Left renal pelvis (tissue), 4 donors: ENCODE measurements around the gene ATP9A. TPM values are rescaled to one million over a fixed set of nuclear protein-coding genes. Genes with fewer than 3 reads are reported as not detected.
"Not testable (repeated sequence)": the region's sequence is repeated elsewhere in the genome, so short reads cannot be mapped to it uniquely, and the experiment has no call there.

ENCODE experiments used
- DNase-seq, 4 donors: peaks; one replicate each; pipeline ENCODE4 v3.0.0-alpha.2; 2013; ENCODE audit warnings: low read depth in 4 of 4, low spot score in 3 of 4
- polyA plus RNA-seq, 4 donors: library from polyadenylated mRNA; unstranded; fragments of 120-200 nt; gene quantifications; one replicate each; pipeline ENCODE4 v1.2.1, GENCODE V29; 2013; ENCODE audit not compliant: insufficient read length in 4 of 4

ATP9A gene
- 10 to 100 TPM; 36.7 to 63.6 (median 60.3) TPM for polyA plus RNA-seq

- DNase-seq, result no peak
Observed at GRCh38 chr20:51767867-51768758, at the start of gene ATP9A. ATP9A (minus strand) TSS chr20:51768390; CDS start chr20:51768369, 21 bp downstream.

GRCh38 chr20:51816856-51817255, 48.7 kb upstream of the ATP9A start:
- DNase-seq, result not testable (repeated sequence)

- DNase-seq, result no peak
Observed at GRCh38 chr20:51815383-51816076, 47.3 kb upstream of the ATP9A start.

- DNase-seq, result no peak
Observed at GRCh38 chr20:51812861-51813260, 44.7 kb upstream of the ATP9A start.

GRCh38 chr20:51811514-51812128, 43.4 kb upstream of the ATP9A start:
- DNase-seq, result no peak

- DNase-seq, result no peak
Observed at GRCh38 chr20:51811042-51811355, 42.8 kb upstream of the ATP9A start.

- no peak for DNase-seq
Observed at GRCh38 chr20:51810155-51811041, 42.2 kb upstream of the ATP9A start.

GRCh38 chr20:51807720-51808250, 39.6 kb upstream of the ATP9A start:
- no peak for DNase-seq

GRCh38 chr20:51804754-51805153, 36.6 kb upstream of the ATP9A start:
- no peak for DNase-seq

GRCh38 chr20:51803148-51803854, 35.1 kb upstream of the ATP9A start:
- DNase-seq, result no peak

GRCh38 chr20:51802170-51802751, 34.1 kb upstream of the ATP9A start, which contains the start of gene SALL4:
SALL4 (minus strand) TSS chr20:51802521; CDS start chr20:51802408, 113 bp downstream.
- no peak for DNase-seq

- no peak for DNase-seq
Observed at GRCh38 chr20:51801823-51802123, 33.6 kb upstream of the ATP9A start.

- DNase-seq, result no peak
Observed at GRCh38 chr20:51801122-51801822, 33.1 kb upstream of the ATP9A start.

GRCh38 chr20:51800872-51801121, 32.6 kb upstream of the ATP9A start:
- DNase-seq, result no peak

GRCh38 chr20:51800060-51800871, 32.1 kb upstream of the ATP9A start:
- DNase-seq, result peak in 1 of 4 donors; percentile 63

GRCh38 chr20:51799401-51799860, 31.2 kb upstream of the ATP9A start:
- DNase-seq, result no peak

- DNase-seq, result no peak
Observed at GRCh38 chr20:51797357-51798025, 29.3 kb upstream of the ATP9A start.
